HEK293 (cell line): ENCODE measurements around the gene DCDC1.

Source experiments
- CTCF ChIA-PET: fragments of 350-600 bp; formaldehyde crosslinking; extraction: SDS; loops from one replicate; lab custom pipeline; 2021; ENCODE audit warnings: antibody characterized with exemption; lab: Yijun Ruan, JAX
- POLR2A ChIA-PET: fragments of 300-600 bp; formaldehyde crosslinking; extraction: SDS; loops from one replicate; lab custom pipeline; 2020; ENCODE audit warnings: antibody characterized with exemption, inconsistent platforms; lab: Yijun Ruan, JAX
- H3K27ac ChIP-seq: fragments of 200-500 bp; sonication (Bioruptor generic); 2 replicates; pipeline ENCODE4 v1.5.1; 2014; ENCODE audit warnings: low read depth, low read length, control low read depth, inconsistent platforms; ENCODE audit errors: extremely low read depth
- H3K36me3 ChIP-seq, 2 experiments: fragments of 200-500 bp in 1 of 2; sonication (Bioruptor generic) in 1 of 2; 1 replicate in 1 of 2; 2 replicates in 1 of 2; pipeline ENCODE4 v1.5.1; 2014 to 2017; ENCODE audit warnings: inconsistent platforms in 2 of 2, low read length in 2 of 2; ENCODE audit not compliant: control insufficient read depth in 2 of 2, insufficient read depth in 1 of 2
- H3K4me1 ChIP-seq: fragments of 200-500 bp; sonication (Bioruptor generic); 2 replicates; pipeline ENCODE4 v1.5.1; 2014; ENCODE audit warnings: mild to moderate bottlenecking, low read length, inconsistent platforms; ENCODE audit not compliant: control insufficient read depth, insufficient read depth
- H3K4me3 ChIP-seq: 2 replicates; pipeline ENCODE4 v1.5.1; 2011; ENCODE audit warnings: low read depth, mild to moderate bottlenecking, control low read depth, low read length, moderate library complexity
- H3K9me3 ChIP-seq: fragments of 200-500 bp; sonication (Bioruptor generic); 2 replicates; pipeline ENCODE4 v1.5.1; 2014; ENCODE audit warnings: low read depth, low read length, inconsistent platforms; ENCODE audit not compliant: control insufficient read depth, insufficient read depth
- ZNF169 ChIP-seq: fragments of 450-650 bp; formaldehyde crosslinking; IDR thresholded peaks from 2 replicates; pipeline ENCODE4 v1.5.1; 2016; ENCODE audit warnings: missing biosample characterization, missing genetic modification characterization
- ZNF302 ChIP-seq: fragments of 450-650 bp; formaldehyde crosslinking; IDR thresholded peaks from 2 replicates; pipeline ENCODE4 v1.5.1; 2016; ENCODE audit warnings: missing biosample characterization, missing genetic modification characterization, low read depth
- ZNF549 ChIP-seq: fragments of 450-650 bp; IDR thresholded peaks from 2 replicates; pipeline ENCODE4 v1.5.1; 2018; ENCODE audit warnings: missing biosample characterization, missing genetic modification characterization, mild to moderate bottlenecking, inconsistent platforms, moderate library complexity
- TF ChIP-seq, protein P1 (sequence below): fragments of 450-650 bp; formaldehyde crosslinking; conservative IDR thresholded peaks from 2 replicates; pipeline ENCODE4 v1.5.1; 2016; ENCODE audit warnings: low read depth, missing biosample characterization, missing genetic modification characterization
- TF ChIP-seq, protein P2 (sequence below): fragments of 450-650 bp; formaldehyde crosslinking; IDR thresholded peaks from 2 replicates; pipeline ENCODE4 v1.5.1; 2016; ENCODE audit warnings: missing biosample characterization, missing genetic modification characterization
- TF ChIP-seq, protein P3 (sequence below): fragments of 450-650 bp; formaldehyde crosslinking; IDR thresholded peaks from 2 replicates; pipeline ENCODE4 v1.5.1; 2016; ENCODE audit warnings: missing biosample characterization, missing genetic modification characterization

Gene DCDC1

DNA sequence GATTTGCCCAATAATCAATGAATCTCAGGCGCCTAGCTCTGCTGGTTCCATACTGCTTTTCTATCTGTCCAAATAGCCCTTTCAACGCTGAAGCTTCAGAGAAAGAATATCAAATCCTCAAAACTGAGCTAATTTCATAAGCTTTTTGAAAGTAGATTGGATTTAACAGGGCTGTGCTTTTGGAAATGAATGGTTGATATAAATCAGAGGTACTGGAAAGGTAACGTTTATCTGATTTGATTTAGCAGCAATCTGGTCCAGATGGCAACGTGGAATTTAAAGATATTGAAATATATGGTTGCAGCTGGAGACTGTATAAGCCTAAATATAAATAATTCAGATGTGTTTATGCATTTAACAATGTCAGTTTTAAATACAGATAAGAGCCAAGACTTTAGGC, 553.9 kb downstream of the DCDC1 start (continued):
- TF ChIP-seq, protein P1, sequence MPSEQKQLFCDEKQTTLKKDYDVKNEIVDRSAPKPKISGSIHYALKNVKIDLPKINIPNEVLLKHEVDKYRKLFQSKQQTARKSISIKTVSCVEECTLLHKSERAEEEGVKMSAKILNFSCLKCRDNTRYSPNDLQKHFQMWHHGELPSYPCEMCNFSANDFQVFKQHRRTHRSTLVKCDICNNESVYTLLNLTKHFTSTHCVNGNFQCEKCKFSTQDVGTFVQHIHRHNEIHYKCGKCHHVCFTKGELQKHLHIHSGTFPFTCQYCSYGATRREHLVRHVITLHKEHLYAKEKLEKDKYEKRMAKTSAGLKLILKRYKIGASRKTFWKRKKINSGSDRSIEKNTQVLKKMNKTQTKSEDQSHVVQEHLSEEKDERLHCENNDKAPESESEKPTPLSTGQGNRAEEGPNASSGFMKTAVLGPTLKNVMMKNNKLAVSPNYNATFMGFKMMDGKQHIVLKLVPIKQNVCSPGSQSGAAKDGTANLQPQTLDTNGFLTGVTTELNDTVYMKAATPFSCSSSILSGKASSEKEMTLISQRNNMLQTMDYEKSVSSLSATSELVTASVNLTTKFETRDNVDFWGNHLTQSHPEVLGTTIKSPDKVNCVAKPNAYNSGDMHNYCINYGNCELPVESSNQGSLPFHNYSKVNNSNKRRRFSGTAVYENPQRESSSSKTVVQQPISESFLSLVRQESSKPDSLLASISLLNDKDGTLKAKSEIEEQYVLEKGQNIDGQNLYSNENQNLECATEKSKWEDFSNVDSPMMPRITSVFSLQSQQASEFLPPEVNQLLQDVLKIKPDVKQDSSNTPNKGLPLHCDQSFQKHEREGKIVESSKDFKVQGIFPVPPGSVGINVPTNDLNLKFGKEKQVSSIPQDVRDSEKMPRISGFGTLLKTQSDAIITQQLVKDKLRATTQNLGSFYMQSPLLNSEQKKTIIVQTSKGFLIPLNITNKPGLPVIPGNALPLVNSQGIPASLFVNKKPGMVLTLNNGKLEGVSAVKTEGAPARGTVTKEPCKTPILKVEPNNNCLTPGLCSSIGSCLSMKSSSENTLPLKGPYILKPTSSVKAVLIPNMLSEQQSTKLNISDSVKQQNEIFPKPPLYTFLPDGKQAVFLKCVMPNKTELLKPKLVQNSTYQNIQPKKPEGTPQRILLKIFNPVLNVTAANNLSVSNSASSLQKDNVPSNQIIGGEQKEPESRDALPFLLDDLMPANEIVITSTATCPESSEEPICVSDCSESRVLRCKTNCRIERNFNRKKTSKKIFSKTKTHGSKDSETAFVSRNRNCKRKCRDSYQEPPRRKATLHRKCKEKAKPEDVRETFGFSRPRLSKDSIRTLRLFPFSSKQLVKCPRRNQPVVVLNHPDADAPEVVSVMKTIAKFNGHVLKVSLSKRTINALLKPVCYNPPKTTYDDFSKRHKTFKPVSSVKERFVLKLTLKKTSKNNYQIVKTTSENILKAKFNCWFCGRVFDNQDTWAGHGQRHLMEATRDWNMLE, result no peak
- TF ChIP-seq, protein P2, sequence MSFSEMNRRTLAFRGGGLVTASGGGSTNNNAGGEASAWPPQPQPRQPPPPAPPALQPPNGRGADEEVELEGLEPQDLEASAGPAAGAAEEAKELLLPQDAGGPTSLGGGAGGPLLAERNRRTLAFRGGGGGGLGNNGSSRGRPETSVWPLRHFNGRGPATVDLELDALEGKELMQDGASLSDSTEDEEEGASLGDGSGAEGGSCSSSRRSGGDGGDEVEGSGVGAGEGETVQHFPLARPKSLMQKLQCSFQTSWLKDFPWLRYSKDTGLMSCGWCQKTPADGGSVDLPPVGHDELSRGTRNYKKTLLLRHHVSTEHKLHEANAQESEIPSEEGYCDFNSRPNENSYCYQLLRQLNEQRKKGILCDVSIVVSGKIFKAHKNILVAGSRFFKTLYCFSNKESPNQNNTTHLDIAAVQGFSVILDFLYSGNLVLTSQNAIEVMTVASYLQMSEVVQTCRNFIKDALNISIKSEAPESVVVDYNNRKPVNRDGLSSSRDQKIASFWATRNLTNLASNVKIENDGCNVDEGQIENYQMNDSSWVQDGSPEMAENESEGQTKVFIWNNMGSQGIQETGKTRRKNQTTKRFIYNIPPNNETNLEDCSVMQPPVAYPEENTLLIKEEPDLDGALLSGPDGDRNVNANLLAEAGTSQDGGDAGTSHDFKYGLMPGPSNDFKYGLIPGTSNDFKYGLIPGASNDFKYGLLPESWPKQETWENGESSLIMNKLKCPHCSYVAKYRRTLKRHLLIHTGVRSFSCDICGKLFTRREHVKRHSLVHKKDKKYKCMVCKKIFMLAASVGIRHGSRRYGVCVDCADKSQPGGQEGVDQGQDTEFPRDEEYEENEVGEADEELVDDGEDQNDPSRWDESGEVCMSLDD (tag by site-specific recombination), result no peak
- TF ChIP-seq ZNF169 (tag by site-specific recombination), result no peak
- TF ChIP-seq ZNF302 (tag by site-specific recombination), result no peak

DNA sequence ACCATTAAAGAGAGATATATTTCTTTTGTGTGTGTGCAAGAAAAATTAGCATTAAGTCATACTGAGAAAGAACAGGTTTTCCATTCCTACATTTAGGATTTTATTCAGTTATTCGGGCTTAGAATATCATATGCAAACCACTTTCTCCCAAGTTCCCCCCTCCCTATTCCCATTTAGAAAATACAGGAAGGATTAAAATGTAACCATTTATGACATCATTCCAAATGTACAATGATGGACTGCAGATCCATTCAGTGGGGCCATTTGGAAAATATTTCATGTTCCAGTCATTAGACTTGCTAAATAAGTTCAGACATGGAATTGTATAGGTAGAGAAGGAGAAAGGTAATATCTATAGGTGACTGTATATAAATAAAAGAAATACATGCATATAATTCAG, 554.8 kb downstream of the DCDC1 start:
- Histone ChIP-seq H3K4me3 (no peak overlapping the region), H3K27ac (no peak overlapping the region), H3K36me3 (no peaks in the 10 kb centered on the region), H3K4me1 (no peaks in the 10 kb centered on the region), H3K9me3 (no peaks in the 10 kb centered on the region)
- ChIA-PET POLR2A (no interaction called here), CTCF (interaction anchor here (0.6 kb wide), 1 partner anchor 441 kb away, joined by 3 read pairs; no protein-coding TSS in a partner anchor)
- no peak for TF ChIP-seq ZNF549 (tag by site-specific recombination)
- TF ChIP-seq, protein P3, sequence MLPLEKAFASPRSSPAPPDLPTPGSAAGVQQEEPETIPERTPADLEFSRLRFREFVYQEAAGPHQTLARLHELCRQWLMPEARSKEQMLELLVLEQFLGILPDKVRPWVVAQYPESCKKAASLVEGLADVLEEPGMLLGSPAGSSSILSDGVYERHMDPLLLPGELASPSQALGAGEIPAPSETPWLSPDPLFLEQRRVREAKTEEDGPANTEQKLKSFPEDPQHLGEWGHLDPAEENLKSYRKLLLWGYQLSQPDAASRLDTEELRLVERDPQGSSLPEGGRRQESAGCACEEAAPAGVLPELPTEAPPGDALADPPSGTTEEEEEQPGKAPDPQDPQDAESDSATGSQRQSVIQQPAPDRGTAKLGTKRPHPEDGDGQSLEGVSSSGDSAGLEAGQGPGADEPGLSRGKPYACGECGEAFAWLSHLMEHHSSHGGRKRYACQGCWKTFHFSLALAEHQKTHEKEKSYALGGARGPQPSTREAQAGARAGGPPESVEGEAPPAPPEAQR (tag by site-specific recombination), result no peak
